HG02623 (cell line): Measurements from ENCODE around the gene LRRC7.
"Not testable (repeated sequence)": the region's sequence is repeated elsewhere in the genome, so short reads cannot be mapped to it uniquely, and the experiment has no call there.

Experiments used
- ATAC-seq: cut with Tn5 transposase; IDR thresholded peaks from one replicate; pipeline ENCODE4 v1.9.1; 2021; ENCODE audit warnings: moderate library complexity; ENCODE audit not compliant: unreplicated experiment

The LRRC7 gene

DNA sequence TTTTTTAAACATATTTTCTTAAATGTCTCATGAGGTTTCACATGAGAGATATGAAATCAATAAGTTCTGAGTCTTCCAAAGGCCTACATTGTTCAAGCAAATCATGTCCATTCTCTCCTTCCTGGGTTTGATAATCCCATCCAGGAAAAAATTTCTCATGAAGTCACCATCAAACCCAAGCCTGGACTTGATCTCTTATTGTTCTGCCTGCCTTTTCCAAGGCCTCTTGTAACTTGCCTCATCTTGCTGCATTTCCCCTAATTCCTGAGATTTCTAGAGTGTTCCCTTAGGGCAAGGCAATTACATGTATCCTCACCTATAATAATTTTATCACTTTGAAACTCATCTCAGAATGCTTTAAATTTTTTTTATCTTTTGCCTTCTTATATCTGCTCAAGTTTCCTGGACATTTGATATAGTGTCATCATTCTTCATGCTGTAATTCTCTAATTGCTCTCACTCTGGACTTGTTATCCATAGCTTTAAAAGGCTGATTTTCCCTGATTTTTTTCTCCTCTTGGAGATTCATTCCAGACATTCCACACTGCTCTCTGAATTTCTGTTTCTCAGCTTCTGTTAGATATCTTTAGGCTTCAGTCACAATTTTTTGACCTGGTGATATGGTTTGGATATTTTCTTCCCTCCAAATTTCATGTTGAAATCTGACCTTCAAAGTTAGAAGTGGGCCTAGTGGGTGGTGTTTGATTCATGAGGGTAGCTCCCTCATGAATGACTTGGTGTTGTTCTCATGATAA is 126.4 kb downstream of the LRRC7 start:
- no peak for ATAC-seq

- ATAC-seq = no peak
These were observed 129.6 kb downstream of the LRRC7 start for GRCh38 chr1:69697340-69697739.

- ATAC-seq = no peak
These were observed 133.0 kb downstream of the LRRC7 start for GRCh38 chr1:69700770-69701169.

DNA sequence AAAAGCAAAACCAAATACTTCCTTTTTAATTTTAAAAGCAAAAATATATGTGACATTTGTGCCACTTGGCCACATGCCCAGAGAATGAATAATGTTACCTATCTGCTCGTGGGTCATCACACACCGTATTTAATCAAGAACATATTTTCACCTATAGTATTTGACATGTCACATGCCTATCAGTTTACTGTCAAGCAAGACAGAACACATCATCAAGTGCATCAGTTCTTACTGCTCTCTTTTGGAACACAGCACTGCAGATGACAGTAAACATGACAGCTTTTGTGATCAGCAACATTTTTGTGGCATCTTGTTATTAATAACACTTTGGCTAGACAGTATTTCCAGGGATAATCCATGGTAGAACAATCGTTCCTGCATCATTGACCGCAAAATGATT is 134.4 kb downstream of the LRRC7 start:
- ATAC-seq = no peak

DNA sequence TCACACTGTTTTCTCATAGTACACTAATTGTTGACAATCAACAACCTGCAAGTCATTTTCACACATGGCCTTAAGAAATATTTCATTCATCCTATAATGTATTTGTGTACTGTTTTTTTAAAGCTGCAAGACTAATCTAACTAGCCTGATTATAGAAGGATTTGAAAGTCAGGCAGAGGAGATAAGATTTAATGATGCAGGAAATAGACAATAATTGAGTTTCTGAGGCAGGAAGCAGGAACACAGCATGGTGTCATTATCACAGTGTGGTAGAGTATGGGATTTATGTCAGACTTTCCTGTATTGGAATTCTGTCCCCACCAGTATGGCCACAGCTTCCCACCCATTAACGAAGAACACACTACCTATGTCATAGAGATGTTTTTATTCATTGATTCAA is 138.8 kb downstream of the LRRC7 start:
- ATAC-seq = no peak

GRCh38 chr1:69707103-69707502 is 139.4 kb downstream of the LRRC7 start:
- no peak for ATAC-seq

DNA sequence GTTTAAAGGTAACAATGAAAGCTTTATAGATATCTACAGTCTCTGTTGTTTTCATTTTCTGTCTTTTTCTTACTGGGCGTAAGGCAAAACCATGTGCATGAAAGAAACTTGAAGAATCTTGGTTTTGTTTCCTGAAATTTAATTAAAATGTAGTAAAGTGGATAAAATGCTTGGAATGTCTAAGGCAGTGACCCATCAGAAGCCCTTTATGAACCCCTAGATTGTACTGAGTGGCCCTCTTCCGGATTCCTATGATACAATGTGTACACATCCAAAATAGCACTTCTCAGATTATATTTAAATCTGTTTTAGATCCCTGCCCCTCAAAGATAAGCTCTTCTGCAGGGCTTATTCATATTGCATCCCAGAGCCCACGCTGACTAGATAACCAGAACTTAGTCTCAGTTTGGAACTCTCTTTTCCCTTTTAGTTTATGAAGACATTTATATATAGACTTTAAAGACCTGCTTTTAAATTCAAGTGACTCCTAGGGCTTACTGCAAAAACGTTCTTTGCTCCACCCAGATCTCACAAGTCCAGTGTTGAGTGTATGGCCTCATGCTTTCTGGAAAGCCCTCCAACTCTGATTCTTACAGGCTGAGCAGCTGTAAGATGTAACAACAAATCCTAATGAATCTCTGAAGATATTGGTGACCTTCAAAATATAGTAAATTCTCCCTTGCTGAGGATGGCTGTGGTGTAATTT is 142.9 kb downstream of the LRRC7 start:
- ATAC-seq = no peak

DNA sequence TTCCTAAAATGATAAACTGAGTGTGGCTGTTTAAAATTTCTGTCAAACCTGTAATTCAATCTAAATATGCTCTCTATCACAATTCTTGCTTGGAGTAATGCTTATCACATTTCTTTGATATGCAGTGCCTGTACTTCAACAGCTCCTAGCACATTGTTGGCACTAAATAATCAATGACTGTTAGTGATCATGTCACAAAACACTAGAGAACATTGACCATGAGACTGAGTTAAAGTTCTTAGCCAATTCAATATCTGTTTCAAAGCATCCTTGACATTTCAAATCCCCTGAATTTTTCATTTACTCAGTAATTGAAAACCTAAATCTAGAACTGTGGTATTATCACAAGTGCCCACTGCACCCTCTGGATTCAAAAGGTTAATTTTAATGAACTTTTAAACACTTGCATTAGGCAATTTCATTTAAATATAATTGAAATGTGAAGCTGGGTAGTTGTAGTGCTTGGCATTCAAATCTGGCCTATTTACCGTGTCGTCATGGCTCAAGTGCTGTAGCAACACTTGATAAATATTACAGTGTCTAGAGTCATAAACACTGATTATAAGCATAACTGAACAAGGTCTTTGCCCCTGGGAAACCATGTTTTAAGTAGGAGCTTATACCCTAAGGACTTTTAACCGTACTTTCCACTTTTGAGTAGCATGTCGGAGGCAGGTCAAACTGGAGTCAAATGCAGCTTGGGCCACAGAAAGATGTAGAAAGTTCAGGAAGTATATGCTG is 143.6 kb downstream of the LRRC7 start:
- ATAC-seq = no peak

DNA sequence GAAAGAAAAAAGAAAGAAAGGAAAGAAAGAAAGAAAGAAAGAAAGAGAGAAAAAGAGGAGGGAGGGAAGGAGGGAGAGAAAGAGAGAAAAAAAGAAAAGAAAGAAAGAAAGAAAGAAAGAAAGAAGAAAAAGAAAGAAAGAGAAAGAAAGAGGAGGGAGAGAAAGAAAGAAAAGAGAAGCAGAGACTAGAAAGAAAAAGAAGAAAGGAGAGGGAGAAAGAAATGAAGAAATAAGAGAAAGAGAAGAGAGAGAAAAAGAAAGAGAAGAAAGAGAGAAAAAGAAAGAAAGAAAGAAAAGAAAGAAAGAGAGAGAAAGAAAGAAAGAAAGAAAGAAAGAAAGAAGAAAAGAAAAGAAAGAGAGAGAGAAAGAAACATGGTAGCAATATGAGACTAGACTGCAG is 150.1 kb downstream of the LRRC7 start:
- not testable (repeated sequence) for ATAC-seq

DNA sequence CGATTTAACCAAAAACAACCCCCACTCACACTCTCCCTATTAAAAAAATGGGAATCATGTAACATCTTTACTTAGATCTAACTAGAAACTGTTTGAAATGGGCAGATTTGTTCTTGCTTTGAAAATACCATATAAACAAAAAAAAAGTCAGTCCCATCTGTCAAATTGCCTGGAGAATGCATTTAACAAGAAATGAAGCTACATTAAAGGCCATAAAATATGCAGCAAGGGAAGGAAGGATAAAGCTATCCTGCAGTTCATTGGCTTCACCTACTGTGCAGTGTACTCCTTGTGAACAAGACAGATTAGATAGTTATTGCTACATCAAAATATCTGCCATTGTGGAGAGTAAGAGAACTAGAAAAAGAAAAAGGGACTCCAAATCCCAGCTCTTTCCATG is 160.5 kb downstream of the LRRC7 start:
- ATAC-seq = no peak

GRCh38 chr1:69733061-69733460 is 165.3 kb downstream of the LRRC7 start:
- ATAC-seq = no peak

- ATAC-seq = peak; percentile 75
These were observed 169.9 kb downstream of the LRRC7 start for GRCh38 chr1:69737527-69738185.

GRCh38 chr1:69738458-69739250 is 170.9 kb downstream of the LRRC7 start:
- no peak for ATAC-seq

GRCh38 chr1:69739251-69739605 is 171.5 kb downstream of the LRRC7 start:
- no peak for ATAC-seq

DNA sequence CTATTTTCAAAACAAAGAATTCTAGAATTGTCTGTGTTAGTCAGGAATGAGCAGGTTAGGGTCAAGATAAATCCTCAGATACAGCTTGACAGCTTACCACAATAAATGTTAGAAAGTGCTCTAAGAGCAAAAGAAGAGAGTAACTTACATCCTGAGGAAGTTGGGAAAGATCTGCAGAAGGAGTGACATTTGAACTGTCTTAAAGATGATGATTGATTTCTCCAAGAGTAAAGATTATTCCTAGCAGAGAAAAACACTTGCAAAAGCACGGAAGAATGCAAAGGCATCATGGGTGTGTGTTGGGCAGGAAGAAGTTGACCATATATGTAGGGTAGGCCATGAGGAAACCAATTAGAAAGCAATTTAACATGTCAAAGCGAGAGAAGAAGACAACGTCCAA is 175.4 kb downstream of the LRRC7 start:
- no peak for ATAC-seq

GRCh38 chr1:69744381-69744780 is 176.7 kb downstream of the LRRC7 start:
- ATAC-seq = no peak

- no peak for ATAC-seq
These were observed 179.5 kb downstream of the LRRC7 start for GRCh38 chr1:69747207-69747606.

DNA sequence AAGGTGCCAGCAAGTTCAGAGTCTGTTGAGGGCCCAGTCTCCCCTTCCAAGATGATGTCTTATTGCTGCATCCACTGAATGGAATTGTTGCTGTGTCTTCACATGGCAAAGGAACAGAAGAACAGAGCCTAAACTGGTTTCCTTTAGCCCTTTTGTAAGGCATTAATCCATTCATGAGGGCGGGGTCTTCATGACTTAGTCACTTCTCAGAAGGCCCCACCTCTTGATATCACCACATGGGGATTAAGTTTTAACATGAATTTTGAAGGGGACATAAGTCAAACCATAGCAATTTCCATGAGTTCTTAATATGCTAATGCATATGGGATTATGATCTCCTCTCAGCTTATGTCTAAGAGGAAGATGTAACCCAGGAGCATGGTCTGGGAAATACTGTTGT is 182.9 kb downstream of the LRRC7 start:
- no peak for ATAC-seq

DNA sequence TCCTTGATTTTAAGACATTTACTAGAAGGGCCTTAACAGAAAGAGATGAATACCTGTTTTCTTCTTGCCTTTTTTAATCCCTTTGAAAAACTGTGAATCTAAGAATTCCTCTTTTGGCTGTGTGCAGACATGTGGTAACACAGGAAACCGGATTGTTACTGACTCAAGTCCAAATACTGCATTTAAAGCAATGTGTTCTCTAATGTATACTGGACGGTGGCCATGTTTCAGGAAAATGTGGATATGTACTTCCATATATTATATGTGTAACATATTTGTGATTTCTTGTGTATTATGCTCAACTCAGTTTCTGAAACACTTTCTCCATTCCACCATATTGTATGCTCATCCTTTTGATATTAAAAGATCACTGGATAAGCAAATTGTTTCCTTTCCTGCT is 185.1 kb downstream of the LRRC7 start:
- no peak for ATAC-seq

DNA sequence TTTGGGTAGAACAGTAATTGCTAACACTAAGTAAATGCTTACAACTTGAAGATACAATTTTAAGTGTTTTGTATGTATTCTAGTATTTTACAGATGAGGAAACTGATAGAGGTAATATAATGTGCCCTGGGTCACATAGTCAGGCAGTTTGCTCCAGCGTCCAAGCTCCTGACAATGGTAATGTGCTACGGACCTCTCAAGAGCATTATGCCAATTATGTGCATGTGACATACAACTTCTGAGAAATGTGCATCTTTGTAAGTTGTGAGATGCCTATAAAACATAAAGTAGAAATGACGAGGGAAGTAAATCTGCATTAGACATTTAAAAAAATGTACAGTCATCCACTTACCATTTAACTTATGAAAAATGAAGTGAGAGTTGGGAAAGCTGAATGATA is 186.8 kb downstream of the LRRC7 start:
- ATAC-seq = no peak

DNA sequence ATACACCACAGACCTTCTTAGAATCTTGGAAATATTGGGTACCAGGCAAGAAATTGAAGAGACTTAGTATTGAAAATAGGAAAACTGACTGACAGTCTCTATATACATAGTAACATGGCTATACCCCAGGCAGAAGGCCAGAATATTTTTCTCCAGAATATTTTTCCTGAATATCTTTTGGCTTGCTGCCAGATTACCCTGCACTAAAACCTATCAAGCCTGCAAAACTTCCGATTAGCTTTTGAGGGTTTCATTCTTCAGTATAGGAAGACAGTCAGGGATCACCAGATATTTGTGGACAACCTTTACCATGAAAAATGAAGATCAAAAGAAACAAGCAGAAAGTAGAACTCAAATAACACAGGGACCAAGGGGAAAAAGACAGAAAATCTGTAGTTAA is 187.9 kb downstream of the LRRC7 start:
- no peak for ATAC-seq
